Vagina (tissue), 2 donors: ENCODE measurements around the gene ADGRA1. TPM values are rescaled to one million over a fixed set of nuclear protein-coding genes. Genes with fewer than 3 reads are reported as not detected.

Source experiments
- DNase-seq, 2 donors: peaks; one replicate each; pipeline ENCODE4 v3.0.0-alpha.2; 2017; ENCODE audit errors: extremely low spot score in 2 of 2
- H3K27ac ChIP-seq: fragments of 200-600 bp; sonication (generic); one replicate; pipeline ENCODE4 v1.5.1; 2019
- H3K27me3 ChIP-seq: fragments of 200-600 bp; sonication (generic); one replicate; pipeline ENCODE4 v1.5.1; 2019
- H3K36me3 ChIP-seq, 2 donors: fragments of 200-600 bp; sonication (generic); one replicate each; pipeline ENCODE4 v1.5.1; 2017 to 2019
- H3K4me1 ChIP-seq: fragments of 200-600 bp; sonication (generic); one replicate; pipeline ENCODE4 v1.5.1; 2019
- H3K4me3 ChIP-seq, 2 donors: fragments of 200-600 bp; sonication (generic); 1 replicate in 1 of 2; 2 replicates in 1 of 2; pipeline ENCODE4 v1.5.1; 2016 to 2019
- H3K9me3 ChIP-seq: fragments of 200-600 bp; sonication (generic); one replicate; pipeline ENCODE4 v1.5.1; 2019
- POLR2A ChIP-seq, 2 donors: fragments of 450-650 bp; IDR thresholded peaks; one replicate each; pipeline ENCODE4 v1.6.1; 2017; ENCODE audit warnings: antibody characterized with exemption in 2 of 2, mild to moderate bottlenecking in 2 of 2, moderate library complexity in 2 of 2
- POLR2AphosphoS5 ChIP-seq, 2 donors: sonication (generic); formaldehyde crosslinking; IDR thresholded peaks; one replicate each; pipeline ENCODE4 v1.9.0; 2017; ENCODE audit warnings: antibody characterized with exemption in 2 of 2, mild to moderate bottlenecking in 2 of 2, low read depth in 1 of 2; ENCODE audit not compliant: insufficient read depth in 1 of 2
- intact Hi-C: fragments of 100-400 bp; cut with DNase I; formaldehyde crosslinking; loops from one replicate; pipeline ENCODE4 v1.15.1; 2023
- total RNA-seq: library from RNA; depleted of rRNA; stranded (reverse); fragments of >200 nt; gene quantifications from one replicate; pipeline ENCODE4 v1.2.3, GENCODE V29; 2016
- TF ChIP-seq, protein P1 (sequence below), 3 experiments: fragments of 450-650 bp in 2 of 3; fragments of 200-600 bp in 1 of 3; sonication (generic) in 1 of 3; IDR thresholded peaks; one replicate each; pipeline ENCODE4 v1.5.1; 2017 to 2019; ENCODE audit warnings: antibody characterized with exemption in 3 of 3, mild to moderate bottlenecking in 2 of 3, moderate library complexity in 2 of 3

The ADGRA1 gene
- total RNA-seq, 1 donor from 2014 or later = 0.49 TPM

GRCh38 chr10:133126431-133127290, 38.9 kb downstream of the ADGRA1 start:
- Histone ChIP-seq H3K27ac (no peak overlapping the region), H3K27me3 (no peaks in the 10 kb centered on the region), H3K4me1 (no peaks in the 10 kb centered on the region), H3K9me3 (no peaks in the 10 kb centered on the region), H3K4me3 (no peak overlapping the region), H3K36me3 (no peaks in the 10 kb centered on the region)
- DNase-seq = no peak
- intact Hi-C loops = no loop called here
- TF ChIP-seq, protein P1, sequence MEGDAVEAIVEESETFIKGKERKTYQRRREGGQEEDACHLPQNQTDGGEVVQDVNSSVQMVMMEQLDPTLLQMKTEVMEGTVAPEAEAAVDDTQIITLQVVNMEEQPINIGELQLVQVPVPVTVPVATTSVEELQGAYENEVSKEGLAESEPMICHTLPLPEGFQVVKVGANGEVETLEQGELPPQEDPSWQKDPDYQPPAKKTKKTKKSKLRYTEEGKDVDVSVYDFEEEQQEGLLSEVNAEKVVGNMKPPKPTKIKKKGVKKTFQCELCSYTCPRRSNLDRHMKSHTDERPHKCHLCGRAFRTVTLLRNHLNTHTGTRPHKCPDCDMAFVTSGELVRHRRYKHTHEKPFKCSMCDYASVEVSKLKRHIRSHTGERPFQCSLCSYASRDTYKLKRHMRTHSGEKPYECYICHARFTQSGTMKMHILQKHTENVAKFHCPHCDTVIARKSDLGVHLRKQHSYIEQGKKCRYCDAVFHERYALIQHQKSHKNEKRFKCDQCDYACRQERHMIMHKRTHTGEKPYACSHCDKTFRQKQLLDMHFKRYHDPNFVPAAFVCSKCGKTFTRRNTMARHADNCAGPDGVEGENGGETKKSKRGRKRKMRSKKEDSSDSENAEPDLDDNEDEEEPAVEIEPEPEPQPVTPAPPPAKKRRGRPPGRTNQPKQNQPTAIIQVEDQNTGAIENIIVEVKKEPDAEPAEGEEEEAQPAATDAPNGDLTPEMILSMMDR (IDR thresholded peaks at IDR 0.05) = no peak
- TF ChIP-seq POLR2A (IDR thresholded peaks at IDR 0.05) (no peak), POLR2AphosphoS5 (IDR thresholded peaks at IDR 0.05; ENCODE audit: insufficient read depth in 1 of 2, low read depth in 1 of 2) (no peak)

DNA sequence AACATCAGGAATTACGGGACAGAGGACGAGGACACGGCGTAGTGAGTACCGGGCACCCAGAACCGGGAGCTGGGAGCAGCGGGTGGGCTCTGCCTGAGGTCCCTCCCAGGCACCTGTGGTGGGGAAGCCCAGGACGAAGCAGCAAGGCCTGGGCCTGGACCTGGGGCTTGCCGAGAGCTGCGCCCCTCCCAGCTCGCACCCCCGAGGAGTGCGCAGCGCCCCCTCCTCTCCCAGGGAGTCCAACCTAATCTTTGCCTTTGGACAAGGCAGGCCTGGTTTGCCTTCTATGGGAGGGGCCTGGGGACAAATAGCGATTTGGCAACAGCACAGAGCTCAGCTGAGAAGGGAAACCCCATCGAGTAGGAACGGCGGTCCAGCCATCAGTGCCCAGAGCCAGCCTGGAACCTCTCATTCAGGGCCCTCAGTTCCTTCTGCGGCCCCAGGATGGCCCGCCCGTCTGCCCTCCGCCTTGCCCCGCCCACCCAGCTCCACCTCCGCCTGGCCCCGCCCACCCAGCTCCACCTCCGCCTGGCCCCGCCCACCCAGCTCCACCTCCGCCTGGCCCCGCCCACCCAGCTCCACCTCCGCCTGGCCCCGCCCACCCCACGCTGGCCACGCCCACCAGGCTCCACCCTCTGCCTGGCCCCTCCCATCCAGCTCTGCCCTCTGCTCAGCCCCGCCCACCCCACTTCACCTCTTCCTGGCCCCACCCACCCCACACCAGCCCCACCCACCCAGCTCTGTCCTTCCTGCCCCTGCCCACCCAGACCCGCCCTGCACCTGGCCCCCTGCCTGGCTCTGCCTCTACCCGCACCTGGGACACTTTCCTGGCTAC, 39.8 kb downstream of the ADGRA1 start:
- H3K4me1 ChIP-seq = no peaks in the 10 kb centered on the region
- H3K9me3 ChIP-seq = no peaks in the 10 kb centered on the region
- intact Hi-C loops = no loop called here
- DNase-seq = no peak
- no peak for TF ChIP-seq POLR2A (IDR thresholded peaks at IDR 0.05)
- TF ChIP-seq POLR2AphosphoS5 (IDR thresholded peaks at IDR 0.05; ENCODE audit: insufficient read depth in 1 of 2, low read depth in 1 of 2) = no peak
- TF ChIP-seq, protein P1 (IDR thresholded peaks at IDR 0.05) = no peak
- no peaks in the 10 kb centered on the region for H3K36me3 ChIP-seq
- no peaks in the 10 kb centered on the region for H3K27me3 ChIP-seq
- H3K4me3 ChIP-seq = no peak overlapping the region
- no peak overlapping the region for H3K27ac ChIP-seq

GRCh38 chr10:133128126-133129070, 40.7 kb downstream of the ADGRA1 start:
- no peaks in the 10 kb centered on the region for H3K36me3 ChIP-seq
- TF ChIP-seq POLR2AphosphoS5 (IDR thresholded peaks at IDR 0.05; ENCODE audit: insufficient read depth in 1 of 2, low read depth in 1 of 2) (no peak), POLR2A (IDR thresholded peaks at IDR 0.05) (no peak)
- TF ChIP-seq, protein P1 (IDR thresholded peaks at IDR 0.05) = no peak
- no peaks in the 10 kb centered on the region for H3K9me3 ChIP-seq
- H3K4me3 ChIP-seq = no peak overlapping the region
- intact Hi-C loops = no loop called here
- no peak for DNase-seq
- H3K27me3 ChIP-seq = no peaks in the 10 kb centered on the region
- H3K4me1 ChIP-seq = no peaks in the 10 kb centered on the region
- no peak overlapping the region for H3K27ac ChIP-seq

GRCh38 chr10:133129071-133129858, 41.5 kb downstream of the ADGRA1 start:
- TF ChIP-seq POLR2A (IDR thresholded peaks at IDR 0.05) (no peak), POLR2AphosphoS5 (IDR thresholded peaks at IDR 0.05; ENCODE audit: insufficient read depth in 1 of 2, low read depth in 1 of 2) (no peak)
- TF ChIP-seq, protein P1 (IDR thresholded peaks at IDR 0.05) = no peak
- DNase-seq = peak in 1 of 2 donors; percentile 87
- no peaks in the 10 kb centered on the region for H3K36me3 ChIP-seq
- H3K27me3 ChIP-seq = no peaks in the 10 kb centered on the region
- H3K4me3 ChIP-seq = no peak overlapping the region
- no peak overlapping the region for H3K27ac ChIP-seq
- intact Hi-C loops = no loop called here
- no peaks in the 10 kb centered on the region for H3K4me1 ChIP-seq
- H3K9me3 ChIP-seq = no peaks in the 10 kb centered on the region
